GM19455 (cell line): ENCODE measurements around the gene NKD1.

Experiments
- ATAC-seq: cut with Tn5 transposase; IDR thresholded peaks from one replicate; pipeline ENCODE4 v1.9.1; 2021; ENCODE audit not compliant: unreplicated experiment

Gene NKD1

DNA sequence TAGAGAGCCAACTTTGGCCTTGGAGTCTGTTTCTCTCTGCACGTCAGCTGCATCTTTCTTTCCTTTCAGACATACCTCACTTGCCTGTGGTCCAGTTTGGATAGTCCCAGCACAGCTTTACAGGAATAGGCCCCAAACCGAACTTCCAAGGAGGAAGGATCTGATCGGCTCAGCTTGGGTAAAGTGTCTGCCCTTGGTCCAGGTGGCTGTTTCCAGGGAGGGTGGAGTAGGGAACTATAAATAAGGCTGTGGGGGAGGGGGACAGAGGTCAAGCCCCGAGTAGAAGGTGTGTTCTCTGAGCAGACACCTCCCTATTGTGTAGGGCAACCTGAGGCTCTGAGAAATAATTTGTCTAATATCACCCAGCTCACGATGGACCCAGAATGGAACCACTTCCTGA, 29.2 kb upstream of the NKD1 start:
- ATAC-seq = no peak

DNA sequence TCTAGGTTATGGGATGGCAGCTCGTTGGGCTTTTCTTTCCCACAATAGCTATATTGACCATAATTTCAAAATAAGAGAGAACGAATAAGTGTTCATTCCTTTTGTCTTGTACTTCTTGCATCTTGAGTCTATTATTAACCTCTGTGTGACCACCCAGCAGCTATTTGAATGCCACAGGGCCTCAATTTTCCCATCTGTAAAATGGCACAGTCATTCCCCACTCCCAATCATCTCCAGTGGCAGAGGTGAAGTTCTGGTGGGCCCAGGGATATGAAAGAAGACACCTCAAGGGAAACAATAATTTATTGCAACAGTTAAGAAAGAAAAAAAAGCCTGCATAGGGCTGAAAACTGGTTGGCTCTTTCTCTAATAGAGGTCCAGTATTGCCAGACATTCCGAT, 28.6 kb upstream of the NKD1 start:
- no peak for ATAC-seq

DNA sequence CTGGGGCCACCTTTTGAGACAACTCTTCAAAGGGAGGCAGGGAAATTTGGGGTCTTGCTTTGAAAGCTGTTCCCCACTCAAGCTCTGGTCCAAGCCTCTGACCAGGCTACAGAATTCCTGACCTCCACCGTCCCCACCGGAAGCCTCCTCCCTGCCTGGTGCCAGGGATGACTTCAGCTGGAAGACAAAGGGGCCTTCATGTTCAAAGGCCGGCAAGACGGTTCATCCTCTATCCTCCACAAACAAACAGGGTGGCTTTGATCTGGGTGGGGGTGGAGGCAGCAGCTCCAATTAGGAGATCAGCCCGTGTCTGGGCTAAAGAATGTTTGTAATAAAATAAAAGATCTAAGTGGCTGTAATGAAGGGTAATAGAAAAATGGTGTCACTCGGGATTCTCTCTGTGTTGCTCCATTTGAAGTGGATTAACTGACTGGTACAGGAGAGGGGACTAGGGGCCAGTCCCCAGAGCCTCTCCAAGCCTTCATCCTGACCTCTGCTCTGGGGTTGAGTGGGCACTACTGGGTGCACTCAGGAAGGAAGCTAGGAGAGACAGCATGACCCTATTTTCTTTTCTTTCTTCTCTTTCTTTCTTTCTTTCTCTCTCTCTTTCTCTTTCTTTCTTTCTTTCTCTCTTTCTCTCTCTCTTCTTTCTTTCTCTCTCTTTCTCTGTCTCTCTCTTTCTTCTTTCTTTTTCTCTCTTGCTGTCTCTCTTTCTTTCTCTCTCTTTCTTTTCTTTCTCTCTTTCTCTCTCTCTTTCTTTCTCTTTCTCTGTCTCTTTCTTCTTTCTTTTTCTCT, 27.5 kb upstream of the NKD1 start:
- ATAC-seq = no peak

DNA sequence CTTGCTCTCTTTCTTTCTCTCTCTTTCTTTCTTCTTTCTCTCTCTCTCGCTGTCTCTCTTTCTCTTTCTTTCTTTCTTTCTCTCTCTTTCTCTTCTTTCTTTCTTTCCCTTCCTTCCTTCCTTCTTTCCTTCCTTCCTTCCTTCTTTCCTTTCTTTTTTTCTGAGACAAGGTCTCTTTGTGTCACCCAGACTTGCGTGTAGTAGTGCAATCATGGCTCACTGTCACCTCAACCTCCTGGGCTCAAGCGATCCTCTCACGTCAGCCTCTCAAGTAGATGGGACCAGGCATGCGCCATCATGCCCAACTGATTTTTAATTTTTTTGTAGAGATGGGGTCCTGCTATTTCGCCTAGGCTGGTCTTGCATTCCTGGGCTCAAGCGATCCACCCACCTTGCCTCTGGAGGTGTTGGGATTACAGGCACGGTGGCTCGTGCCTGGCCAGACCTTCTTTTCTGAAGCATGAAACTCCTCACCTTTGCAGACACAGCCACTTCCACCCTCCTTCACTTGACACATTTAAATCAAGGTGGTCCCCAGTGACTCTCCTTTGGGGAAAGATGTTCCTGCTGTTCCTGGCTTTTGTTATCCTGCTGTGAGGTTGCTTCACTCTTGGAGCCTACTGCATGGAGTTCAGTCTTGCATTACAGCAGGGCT, 26.8 kb upstream of the NKD1 start:
- no peak for ATAC-seq

DNA sequence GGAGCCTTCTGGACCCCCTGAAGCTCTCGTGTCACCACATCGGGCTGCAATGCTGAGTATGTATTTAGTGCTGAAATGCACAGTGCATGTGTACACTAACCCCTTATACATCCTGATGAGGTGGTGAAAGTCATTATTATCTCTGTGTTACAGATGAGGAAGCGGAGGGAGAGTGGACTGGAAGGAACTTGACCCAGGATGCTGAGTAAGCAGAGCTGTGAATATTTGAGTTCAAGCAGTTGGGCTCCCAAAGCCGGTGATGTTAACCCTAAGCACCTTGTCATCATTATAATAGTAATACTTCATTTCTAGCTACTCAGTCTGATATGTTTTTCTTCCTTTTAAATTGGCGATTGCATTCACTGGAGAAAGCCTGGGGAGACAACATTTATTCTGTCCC, 25.9 kb upstream of the NKD1 start:
- ATAC-seq = no peak

DNA sequence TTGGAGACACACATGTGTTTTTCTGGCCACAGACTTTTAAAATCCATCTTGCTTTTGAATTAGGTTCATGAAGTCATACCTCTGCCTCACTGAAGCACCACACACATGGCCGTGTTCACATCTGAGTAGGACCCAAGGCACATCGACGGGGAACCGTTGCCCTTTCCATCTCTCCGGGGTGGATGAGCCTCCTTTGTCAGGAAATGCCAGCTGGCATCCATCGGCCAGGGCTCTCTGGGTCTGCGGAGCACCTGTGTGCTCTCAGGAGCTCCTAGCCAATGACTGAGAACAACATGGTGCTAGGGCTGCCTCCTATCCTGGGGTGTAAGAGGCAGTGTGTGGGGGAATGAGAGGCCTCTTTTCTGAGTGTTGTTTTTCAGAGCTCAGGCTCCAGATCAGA, 24.5 kb upstream of the NKD1 start:
- no peak for ATAC-seq

DNA sequence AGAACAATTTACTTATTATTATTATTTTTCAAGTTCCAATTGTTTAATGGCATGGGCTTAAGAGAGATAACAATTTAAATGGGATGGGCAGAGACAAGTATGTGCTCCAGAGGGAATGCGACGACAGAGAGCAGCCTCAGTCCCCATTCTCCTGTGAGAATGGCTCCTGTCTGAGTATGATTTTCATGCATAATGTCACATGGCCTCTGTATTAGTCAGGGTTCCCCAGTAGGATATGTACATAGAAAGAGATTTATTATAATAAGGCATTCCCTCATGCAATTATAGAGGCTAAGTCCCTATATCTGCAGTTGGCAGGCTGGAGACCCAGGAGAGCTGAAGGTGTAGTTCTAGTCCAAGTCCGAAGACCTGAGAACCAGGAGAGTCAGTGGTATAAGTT, 22.9 kb upstream of the NKD1 start:
- no peak for ATAC-seq

DNA sequence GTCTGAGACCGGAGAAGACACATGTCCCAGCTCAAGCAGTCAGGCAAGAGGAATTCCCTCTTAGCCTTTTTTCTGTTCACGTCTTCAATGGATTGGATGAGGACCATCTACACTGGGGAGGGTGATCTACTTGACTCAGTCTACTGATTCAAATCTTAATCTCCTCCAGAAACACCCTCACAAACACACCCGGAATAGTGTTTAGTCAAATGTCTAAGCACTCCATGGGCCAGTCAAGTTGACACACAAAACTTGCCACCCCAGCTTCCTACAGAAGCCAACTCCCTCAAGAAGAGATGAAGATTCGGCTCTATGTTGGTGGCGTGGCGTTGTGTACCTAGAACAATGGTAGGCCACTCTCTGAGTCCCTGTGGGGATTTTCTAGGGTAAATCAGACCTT, 22.5 kb upstream of the NKD1 start:
- no peak for ATAC-seq

DNA sequence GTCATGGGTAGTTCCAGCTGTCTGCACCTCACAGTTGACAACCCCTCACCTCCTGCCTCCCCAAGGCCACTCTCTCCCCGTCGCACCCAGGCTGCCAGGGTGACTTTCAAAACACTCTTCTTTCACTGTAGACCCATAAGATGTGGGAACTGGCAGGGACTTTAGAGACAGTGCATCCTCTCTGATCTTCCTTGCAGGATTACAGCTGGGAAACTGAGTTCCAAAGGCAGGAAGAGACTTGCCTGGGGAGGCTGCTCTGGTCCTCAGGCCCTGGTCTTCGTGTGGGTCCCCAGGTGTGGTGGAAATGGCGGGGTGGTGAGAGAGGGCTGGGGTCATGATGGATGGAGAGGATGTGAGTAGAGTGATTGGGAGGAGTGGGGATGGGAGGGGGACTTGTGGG, 21.9 kb upstream of the NKD1 start:
- ATAC-seq = no peak

DNA sequence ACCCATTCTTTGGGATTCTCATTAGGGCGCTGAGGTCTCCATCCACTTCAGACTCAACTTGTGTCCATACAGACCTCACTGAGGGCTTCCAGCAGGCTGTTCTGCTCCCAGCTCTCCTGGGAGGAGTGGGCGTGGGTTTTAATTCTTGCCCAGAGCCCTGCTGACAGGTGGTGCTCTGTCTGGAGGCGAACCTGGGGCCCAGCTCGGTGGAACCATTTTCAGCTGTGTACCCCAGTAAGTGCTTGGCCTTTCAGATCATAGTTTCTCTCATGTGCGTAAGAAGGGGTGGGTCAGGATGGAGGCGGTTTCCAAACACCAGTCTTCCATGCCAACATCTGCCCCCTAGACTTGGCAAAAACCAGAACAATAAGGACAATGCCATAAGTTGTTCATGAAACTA, 21.4 kb upstream of the NKD1 start:
- ATAC-seq = no peak

DNA sequence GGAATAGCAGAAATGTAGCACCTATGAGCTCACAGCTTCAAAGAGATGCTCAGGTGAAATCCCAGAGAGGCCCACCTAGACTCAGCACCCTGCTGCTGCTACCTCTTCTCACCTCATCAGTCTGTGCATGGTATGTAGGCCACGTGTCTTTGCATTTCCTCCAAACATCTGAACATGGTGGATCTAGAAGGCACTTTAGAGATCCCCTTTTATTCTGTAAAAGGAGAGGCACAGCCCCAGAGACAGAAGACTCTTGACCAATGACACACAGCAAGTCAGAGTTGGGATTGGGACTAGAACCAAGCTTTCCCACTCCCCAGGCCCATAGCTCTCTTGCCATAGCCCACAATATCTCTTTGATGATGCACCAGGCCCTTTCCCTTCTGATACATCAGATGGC, 19.4 kb upstream of the NKD1 start:
- no peak for ATAC-seq

DNA sequence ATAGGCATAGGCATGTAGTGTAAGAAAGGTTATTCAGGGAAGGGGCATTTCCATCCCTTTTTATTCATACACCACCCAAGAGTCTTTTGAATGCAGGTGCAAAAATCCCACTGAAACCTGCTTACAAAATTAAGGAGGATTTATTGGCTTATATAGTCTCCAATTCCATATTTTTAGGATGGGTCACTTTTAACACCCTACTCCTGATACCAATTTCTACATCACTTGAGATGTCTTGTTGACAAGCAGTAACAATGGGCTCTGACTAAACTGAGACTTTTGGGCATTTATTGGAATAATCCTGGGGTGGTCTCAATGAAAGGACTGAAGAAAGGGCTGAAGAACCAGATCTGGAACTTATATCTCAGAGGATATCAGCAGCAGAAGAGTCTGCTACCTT, 18.9 kb upstream of the NKD1 start:
- ATAC-seq = no peak

DNA sequence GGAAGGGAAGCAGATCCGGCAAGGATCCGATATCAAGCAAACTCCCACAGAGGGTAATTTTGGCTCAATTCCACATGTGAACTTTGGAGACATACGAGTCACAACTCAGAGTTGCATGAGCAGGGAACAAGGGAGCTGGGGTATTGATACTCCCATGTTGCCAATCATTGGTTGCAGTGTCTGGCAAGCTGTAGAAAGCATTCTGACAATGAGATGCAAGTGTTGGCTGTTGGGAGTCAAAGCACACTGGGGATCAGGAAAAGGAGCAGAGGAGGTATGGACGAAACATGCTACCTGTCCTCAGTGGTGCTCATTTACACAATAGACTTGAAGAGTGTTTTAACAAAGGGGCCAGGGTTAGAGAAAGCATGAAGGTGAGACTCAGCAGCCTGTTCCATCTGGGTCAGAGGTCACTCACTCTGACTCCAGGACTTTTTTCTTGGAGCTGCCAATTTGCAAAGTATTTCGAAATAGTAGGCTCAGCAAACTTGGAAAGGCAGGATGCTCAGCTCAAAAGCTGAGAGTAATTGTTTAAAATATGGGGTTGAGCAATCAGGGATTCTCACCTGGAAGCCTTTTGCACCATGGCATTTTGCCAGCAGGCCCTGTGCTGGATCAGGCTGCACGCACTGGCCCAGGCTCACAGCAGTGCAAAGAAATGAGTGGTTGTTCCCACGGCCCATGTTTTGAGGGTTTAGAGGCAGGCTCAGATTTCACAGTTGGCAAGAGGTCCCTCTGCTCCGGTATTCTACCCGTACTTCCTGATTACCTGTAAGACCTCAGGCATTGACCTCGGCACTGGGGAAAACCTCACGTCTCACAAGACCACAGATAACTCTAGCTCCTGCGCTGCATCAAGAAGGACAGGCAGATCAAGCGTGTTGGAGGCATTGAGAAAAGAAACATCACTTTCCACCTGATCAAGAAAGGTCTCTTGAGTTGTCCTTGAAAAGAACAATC, 17.6 kb upstream of the NKD1 start:
- no peak for ATAC-seq

DNA sequence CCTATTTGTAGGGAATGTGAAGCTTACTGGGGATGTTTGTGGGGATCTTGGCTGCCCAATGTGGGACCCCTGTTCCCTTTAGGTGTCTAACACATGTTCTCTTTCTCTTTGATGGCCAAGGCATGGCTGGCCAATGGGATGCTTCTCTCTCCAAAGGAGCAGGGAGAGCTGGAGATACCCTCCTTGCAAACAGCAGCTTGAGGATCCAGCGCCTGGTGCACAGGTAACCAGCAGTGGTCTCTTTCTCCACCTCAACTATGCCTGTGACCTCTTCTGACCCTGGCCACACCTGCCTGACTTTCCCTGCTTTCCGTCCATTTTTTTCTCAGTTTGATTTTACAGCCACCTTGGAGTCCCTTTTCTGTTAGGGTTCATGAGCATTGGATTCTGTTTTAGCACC, 16.8 kb upstream of the NKD1 start:
- ATAC-seq = no peak

DNA sequence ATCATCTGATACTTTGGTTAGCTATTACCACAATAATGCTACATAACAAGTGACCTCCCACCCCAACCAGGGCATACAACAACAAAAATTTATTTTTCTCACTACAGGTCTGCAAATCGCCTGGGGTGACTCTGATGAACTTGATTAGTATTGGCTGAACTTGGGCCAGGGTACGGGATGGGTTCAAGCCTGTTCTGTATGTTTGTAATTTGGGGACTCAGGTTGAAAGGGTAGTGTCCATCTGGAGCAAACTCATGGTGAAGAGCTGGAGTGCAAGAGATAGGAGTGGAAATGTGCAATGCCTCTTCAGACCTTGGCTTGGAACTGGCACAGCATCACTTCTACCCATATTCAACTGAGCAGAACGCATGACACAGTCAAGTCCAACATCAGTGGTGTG, 16.3 kb upstream of the NKD1 start:
- no peak for ATAC-seq

DNA sequence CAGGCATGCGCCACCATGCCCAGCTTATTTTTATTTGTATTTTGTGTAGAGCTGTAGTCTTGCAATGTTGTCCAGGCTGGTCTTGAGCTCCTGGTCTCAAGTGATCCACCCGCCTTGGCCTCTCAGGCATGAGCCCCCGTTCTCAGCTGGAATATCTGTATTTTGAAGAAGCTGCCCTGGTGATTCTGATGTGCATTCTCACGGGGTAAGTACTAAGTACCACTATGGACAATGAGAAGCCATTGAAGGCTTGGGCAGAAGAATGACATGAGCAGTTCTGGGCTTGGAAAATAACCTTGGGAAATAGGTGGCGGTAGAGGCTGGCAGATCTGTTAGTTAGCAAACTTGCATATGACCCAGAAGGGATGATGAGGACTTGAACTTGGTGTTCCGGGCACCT, 15.6 kb upstream of the NKD1 start:
- ATAC-seq = no peak

DNA sequence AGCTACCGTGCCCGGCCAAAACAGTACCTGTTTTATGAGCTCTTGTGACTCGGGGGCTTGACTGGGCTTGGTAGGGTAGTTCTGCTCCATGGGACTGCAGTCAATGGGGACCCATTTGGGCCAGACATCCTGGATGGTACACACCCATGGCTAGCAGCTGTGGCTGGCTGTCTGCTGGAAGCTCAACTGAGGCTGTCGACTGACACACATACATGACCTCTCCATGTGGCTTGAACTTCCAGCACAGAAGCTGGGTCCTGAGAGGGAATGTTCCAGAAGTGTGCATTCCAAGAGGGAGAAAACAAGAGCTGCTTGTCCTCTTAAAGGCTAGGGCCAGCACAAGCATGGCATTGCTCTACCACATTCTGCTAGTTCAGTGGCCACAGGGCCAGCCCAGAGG, 14.9 kb upstream of the NKD1 start:
- ATAC-seq = no peak

DNA sequence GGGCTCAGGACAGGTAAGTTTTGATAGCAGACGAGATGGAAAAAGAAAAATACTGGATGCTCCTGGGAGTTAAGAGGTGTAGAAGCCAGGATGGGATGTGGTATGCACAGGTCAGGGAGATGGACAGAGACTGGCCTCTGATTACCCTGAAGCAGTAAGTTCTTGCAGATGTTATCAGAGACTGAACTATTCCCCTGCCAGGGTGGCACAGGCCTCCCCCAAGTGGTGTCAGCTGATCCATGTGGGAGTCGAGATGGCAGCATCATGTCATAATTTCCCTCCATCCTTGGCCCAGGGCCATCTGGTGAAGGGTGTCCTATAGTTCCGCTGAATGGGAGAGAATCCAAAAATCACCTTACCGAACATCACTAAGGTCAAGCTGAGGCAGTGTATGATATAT, 14.1 kb upstream of the NKD1 start:
- no peak for ATAC-seq

DNA sequence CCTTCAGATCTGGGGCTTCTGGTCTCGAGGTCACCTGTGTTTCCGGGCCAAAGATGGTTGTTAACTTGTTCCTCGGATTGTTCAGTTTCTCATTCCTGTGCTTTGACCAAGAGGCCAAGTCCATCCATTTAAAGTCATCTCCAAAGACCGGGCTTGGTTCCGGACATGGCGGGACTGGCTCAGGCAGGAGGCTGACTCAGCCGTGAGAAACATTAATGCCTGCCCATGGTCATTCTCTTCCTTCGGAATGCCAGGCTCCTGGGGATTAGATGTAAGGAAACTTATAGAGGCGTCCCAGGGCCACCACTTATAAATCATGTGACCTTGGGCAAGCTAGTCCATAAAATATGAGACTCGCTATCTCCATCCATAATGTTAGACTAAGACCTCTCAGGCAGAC, 13.6 kb upstream of the NKD1 start:
- no peak for ATAC-seq

DNA sequence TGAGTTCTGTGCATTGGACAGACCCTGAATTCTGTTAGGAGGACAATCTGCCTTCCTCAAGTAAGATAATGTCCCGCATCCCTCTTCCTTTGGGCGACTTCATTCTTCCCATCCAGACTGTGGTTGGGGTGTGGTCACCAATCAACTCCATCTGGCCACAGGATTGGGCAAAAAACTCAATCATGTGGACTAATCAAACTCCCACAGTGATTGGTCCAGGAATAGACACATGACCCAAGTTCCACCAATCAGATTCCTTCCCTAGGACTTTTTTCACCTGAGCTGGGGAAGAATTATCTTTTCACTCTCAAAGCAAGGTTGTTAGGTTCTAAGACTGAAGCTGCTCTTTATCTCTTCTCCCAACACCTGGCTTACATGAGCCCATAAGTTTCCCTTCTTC, 13.2 kb upstream of the NKD1 start:
- no peak for ATAC-seq

DNA sequence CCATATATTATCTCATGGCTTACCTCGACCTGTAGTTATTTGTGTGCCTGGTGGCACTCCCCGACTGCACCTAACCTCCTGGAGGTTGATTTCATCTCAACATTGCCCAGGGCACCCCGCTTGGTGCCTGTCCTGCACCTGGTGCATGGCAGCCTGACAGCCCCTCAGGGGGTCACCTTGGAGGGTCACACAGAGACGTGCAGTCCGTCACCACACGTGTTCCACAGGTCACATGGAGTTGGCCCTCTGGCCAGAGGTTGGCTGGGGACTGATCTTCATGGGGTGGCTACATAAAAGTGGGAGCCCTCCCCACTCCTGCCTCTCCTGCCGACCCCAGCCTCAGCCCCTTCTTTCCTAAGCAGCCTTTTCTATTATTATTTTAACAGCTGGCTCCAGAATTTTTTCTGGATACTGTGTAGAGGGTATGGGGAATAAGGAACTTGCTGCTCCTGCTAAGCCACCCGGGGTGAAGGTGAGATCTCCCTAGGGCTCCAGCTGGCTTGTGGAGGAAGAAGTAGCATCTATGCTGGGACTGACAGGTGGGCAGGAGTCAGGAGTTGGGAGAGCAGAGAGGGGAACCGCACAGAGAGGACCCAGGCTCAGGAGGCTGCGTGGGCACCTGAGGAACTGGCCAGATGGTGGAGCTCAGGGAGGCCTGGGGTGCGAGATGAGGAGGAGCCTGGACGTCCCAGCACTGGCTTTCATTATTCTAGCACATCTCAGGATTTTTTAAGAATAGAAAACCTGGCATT, 12.5 kb upstream of the NKD1 start:
- ATAC-seq = no peak
